ENCODE results near the gene TMEM39B.

The TMEM39B gene

DNA sequence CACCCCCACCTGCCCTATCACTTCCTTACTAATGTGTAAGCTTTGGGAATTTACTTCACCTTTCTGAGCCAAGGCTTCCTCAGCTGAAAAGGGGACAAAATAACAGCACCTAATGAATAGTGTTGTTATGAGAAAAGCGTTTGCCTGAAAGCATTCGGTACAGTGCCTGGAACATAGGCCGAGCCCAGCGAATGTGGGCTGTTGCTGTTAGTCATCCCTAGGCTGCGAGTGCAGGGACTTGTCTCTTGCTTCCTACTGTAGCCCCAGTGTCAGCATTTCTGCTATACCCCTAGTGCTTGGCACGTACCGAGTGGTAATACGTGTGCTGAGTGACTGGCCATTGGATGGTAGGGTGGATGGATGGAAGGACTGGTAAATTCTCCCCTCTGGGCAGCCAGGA is 18.4 kb downstream of the TMEM39B start:
- Histone ChIP-seq H3K36me3 (ENCODE audit: control insufficient read depth in 1 of 2, insufficient read depth in 2 of 2, low read length in 2 of 2) (peaks cover 20 to 52% of the 10 kb centered on the region in 2 donors), H3K9ac (ENCODE audit: low read depth in 1 of 2, low read length in 2 of 2) (no peak overlapping the region), H3K4me3 (ENCODE audit: low read depth in 1 of 2, low read length in 2 of 2) (no peak overlapping the region), H3K4me1 (ENCODE audit: control insufficient read depth in 1 of 2, insufficient read depth in 2 of 2, low read length in 2 of 2) (no peaks in the 10 kb centered on the region), H3K9me3 (ENCODE audit: control insufficient read depth in 1 of 2, low read length in 2 of 2) (no peaks in the 10 kb centered on the region), H3K27ac (ENCODE audit: low read depth, low read length) (no peak overlapping the region), H3K27me3 (ENCODE audit: control insufficient read depth in 1 of 2, insufficient read depth in 2 of 2, low read length in 2 of 2) (no peaks in the 10 kb centered on the region)

DNA sequence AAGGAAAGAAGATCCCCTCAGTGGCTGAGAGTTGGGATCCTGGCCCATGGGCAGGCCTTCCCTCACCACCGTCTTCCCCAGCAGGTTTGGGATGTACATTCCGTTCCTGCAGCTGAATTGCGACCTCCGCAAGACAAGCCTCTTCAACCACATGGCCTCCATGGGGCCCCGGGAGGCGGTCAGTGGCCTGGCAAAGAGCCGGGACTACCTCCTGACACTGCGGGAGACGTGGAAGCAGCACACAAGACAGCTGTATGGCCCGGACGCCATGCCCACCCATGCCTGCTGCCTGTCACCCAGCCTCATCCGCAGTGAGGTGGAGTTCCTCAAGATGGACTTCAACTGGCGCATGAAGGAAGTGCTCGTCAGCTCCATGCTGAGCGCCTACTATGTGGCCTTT is 18.9 kb downstream of the TMEM39B start:
- peaks cover 19 to 50% of the 10 kb centered on the region in 2 donors for H3K36me3 ChIP-seq (ENCODE audit: control insufficient read depth in 1 of 2, insufficient read depth in 2 of 2, low read length in 2 of 2)

DNA sequence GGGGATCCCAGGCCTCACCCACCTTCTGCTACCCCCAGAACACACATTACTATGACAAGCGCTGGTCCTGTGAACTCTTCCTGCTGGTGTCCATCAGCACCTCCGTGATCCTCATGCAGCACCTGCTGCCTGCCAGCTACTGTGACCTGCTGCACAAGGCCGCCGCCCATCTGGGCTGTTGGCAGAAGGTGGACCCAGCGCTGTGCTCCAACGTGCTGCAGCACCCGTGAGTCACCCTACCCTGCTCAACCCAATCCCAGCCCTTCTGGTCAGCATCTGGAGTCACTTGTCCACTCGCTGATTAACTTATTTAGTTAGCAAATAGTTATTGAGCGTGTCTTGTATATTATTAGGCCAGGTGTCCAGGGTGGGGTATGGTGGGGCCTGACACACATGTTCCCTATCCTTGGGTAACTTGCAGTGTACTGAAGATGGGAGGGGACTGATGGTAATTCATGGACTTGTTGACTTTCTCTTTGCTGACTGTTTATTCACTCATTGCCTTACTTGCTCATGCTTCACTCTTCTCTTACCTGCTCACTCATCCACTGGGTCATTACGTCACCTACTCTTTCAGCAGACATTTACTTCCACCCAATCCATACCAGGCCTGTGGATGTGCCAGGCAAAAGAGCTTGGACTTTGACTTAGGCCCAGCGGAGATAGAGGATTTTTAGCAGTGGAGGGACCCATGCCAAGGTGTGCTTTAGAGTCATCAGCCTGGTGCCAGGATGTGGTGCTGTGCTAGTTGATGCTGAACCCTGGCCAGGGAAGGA is 22.2 kb downstream of the TMEM39B start:
- Histone ChIP-seq H3K4me1 (ENCODE audit: control insufficient read depth in 1 of 2, insufficient read depth in 2 of 2, low read length in 2 of 2) (no peaks in the 10 kb centered on the region), H3K27ac (ENCODE audit: low read depth, low read length) (no peak overlapping the region), H3K36me3 (ENCODE audit: control insufficient read depth in 1 of 2, insufficient read depth in 2 of 2, low read length in 2 of 2) (peaks cover 19 to 51% of the 10 kb centered on the region in 2 donors), H3K4me3 (ENCODE audit: low read depth in 1 of 2, low read length in 2 of 2) (no peak overlapping the region), H3K27me3 (ENCODE audit: control insufficient read depth in 1 of 2, insufficient read depth in 2 of 2, low read length in 2 of 2) (no peaks in the 10 kb centered on the region), H3K9me3 (ENCODE audit: control insufficient read depth in 1 of 2, low read length in 2 of 2) (no peaks in the 10 kb centered on the region), H3K9ac (ENCODE audit: low read depth in 1 of 2, low read length in 2 of 2) (no peak overlapping the region)

More for the DNA sequence above, 18.9 kb downstream of the TMEM39B start:
- Histone ChIP-seq H3K27ac (ENCODE audit: low read depth, low read length) (no peak overlapping the region), H3K4me1 (ENCODE audit: control insufficient read depth in 1 of 2, insufficient read depth in 2 of 2, low read length in 2 of 2) (no peaks in the 10 kb centered on the region), H3K27me3 (ENCODE audit: control insufficient read depth in 1 of 2, insufficient read depth in 2 of 2, low read length in 2 of 2) (no peaks in the 10 kb centered on the region), H3K9me3 (ENCODE audit: control insufficient read depth in 1 of 2, low read length in 2 of 2) (no peaks in the 10 kb centered on the region), H3K9ac (ENCODE audit: low read depth in 1 of 2, low read length in 2 of 2) (no peak overlapping the region), H3K4me3 (ENCODE audit: low read depth in 1 of 2, low read length in 2 of 2) (no peak overlapping the region)

DNA sequence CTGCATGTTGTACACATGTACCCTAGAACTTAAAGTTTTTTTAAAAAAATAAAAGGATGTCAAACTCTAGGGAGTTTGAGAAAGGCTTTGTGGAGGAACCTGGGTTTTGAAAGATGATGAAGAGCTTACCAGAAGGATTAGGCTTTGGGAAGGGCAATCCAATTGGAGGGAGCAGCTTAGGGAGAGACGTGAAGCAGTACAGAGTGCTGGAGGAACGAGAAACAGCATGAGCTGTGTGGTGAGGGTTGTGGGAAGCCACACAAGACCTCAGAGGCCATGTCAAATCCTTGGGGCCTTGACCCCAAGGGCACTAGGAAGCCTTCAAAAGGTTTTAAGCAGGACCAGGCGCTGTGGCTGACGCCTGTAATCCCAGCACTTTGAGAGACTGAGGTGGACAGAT is 26.7 kb downstream of the TMEM39B start:
- no peak overlapping the region for H3K9ac ChIP-seq (ENCODE audit: low read depth in 1 of 2, low read length in 2 of 2)
- H3K4me3 ChIP-seq (ENCODE audit: low read depth in 1 of 2, low read length in 2 of 2): no peak overlapping the region
- H3K9me3 ChIP-seq (ENCODE audit: control insufficient read depth in 1 of 2, low read length in 2 of 2): no peaks in the 10 kb centered on the region
- H3K27ac ChIP-seq (ENCODE audit: low read depth, low read length): no peak overlapping the region
- H3K36me3 ChIP-seq (ENCODE audit: control insufficient read depth in 1 of 2, insufficient read depth in 2 of 2, low read length in 2 of 2): peaks cover 18 to 37% of the 10 kb centered on the region in 2 donors
- H3K27me3 ChIP-seq (ENCODE audit: control insufficient read depth in 1 of 2, insufficient read depth in 2 of 2, low read length in 2 of 2): no peaks in the 10 kb centered on the region
- no peaks in the 10 kb centered on the region for H3K4me1 ChIP-seq (ENCODE audit: control insufficient read depth in 1 of 2, insufficient read depth in 2 of 2, low read length in 2 of 2)

DNA sequence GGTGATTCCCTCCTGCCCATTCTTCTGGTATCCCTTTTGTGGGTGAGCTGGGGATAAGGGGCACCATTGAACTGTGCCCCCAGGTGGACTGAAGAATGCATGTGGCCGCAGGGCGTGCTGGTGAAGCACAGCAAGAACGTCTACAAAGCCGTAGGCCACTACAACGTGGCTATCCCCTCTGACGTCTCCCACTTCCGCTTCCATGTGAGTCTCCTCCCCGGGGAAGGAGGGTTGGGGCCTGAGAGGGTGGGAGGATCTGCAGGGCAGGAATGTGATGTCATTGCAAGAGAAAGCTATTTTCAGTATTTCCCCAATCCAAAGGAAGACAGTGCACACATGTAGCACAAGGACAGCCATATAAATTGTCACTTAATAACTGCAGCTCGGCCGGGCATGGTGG is 27.6 kb downstream of the TMEM39B start:
- H3K4me1 ChIP-seq (ENCODE audit: control insufficient read depth in 1 of 2, insufficient read depth in 2 of 2, low read length in 2 of 2): no peaks in the 10 kb centered on the region
- H3K27ac ChIP-seq (ENCODE audit: low read depth, low read length): no peak overlapping the region
- H3K36me3 ChIP-seq (ENCODE audit: control insufficient read depth in 1 of 2, insufficient read depth in 2 of 2, low read length in 2 of 2): peaks cover 11 to 27% of the 10 kb centered on the region in 2 donors
- no peaks in the 10 kb centered on the region for H3K9me3 ChIP-seq (ENCODE audit: control insufficient read depth in 1 of 2, low read length in 2 of 2)
- no peaks in the 10 kb centered on the region for H3K27me3 ChIP-seq (ENCODE audit: control insufficient read depth in 1 of 2, insufficient read depth in 2 of 2, low read length in 2 of 2)
- no peak overlapping the region for H3K4me3 ChIP-seq (ENCODE audit: low read depth in 1 of 2, low read length in 2 of 2)
- H3K9ac ChIP-seq (ENCODE audit: low read depth in 1 of 2, low read length in 2 of 2): no peak overlapping the region

DNA sequence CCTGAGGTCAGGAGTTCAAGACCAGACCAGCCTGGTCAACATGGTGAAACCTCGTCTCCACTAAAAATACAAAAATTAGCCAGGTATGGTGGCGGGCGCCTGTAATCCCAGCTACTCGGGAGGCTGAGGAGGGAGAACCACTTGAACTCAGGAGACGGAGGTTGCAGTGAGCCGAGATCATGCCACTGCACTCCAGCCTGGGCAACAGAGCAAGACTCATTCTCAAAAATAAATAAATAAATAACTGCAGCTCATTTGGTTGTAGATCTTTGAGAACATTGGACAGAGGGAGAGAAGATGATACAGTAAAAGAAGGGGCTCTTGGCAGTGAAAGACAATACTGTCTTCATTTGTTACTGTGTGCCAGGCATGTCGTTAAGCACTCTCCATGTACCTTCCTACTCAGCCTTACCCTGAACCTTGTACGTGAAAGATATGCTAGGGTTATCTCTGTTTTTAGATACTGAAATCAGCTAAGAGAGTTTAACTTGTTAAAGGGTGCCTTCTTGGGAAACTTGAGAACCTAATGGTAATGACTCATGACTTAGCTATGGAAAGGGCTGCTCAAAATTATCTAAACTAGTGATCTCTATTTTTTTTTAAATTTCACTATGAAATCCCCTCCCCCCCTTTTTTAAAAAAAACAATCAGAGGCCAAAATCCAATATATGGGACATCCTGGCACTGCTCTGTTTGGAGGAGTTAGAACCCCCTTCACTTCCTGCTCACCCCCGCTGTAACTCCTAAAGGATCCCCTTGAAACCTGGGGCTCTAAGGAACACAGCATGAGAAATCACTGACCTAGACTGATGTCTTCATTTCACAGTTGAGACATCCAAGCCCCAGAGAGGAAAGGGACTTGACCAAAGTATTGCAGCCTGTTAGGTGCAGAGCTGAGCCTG is 28.3 kb downstream of the TMEM39B start:
- Histone ChIP-seq H3K4me3 (ENCODE audit: low read depth in 1 of 2, low read length in 2 of 2) (no peak overlapping the region), H3K9me3 (ENCODE audit: control insufficient read depth in 1 of 2, low read length in 2 of 2) (no peaks in the 10 kb centered on the region), H3K4me1 (ENCODE audit: control insufficient read depth in 1 of 2, insufficient read depth in 2 of 2, low read length in 2 of 2) (no peaks in the 10 kb centered on the region), H3K27ac (ENCODE audit: low read depth, low read length) (no peak overlapping the region), H3K36me3 (ENCODE audit: control insufficient read depth in 1 of 2, insufficient read depth in 2 of 2, low read length in 2 of 2) (peaks cover 4 to 20% of the 10 kb centered on the region in 2 donors), H3K27me3 (ENCODE audit: control insufficient read depth in 1 of 2, insufficient read depth in 2 of 2, low read length in 2 of 2) (no peaks in the 10 kb centered on the region), H3K9ac (ENCODE audit: low read depth in 1 of 2, low read length in 2 of 2) (no peak overlapping the region)

DNA sequence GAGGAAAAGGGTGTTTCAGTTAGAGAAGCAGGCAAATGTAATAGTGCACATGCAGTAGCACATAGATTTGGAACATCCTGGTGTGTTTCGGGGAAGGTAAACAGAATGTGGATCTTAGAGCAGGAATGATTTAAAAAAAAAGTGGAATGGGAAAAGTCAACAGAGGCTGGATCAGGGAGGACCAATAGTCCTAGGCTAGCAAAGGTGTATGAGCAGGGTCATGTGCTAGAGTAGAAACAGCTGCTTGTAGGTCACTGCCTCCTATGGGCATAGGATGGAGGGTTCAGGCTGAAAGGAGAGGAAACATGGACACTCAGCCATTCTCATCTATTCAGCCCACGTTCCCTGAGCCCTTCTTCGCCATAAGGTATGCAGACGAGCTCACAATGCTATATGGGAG is 31.4 kb downstream of the TMEM39B start:
- peaks cover 0 to 3% of the 10 kb centered on the region in 2 donors for H3K4me1 ChIP-seq (ENCODE audit: control insufficient read depth in 1 of 2, insufficient read depth in 2 of 2, low read length in 2 of 2)
- no peaks in the 10 kb centered on the region for H3K9me3 ChIP-seq (ENCODE audit: control insufficient read depth in 1 of 2, low read length in 2 of 2)
- no peak overlapping the region for H3K9ac ChIP-seq (ENCODE audit: low read depth in 1 of 2, low read length in 2 of 2)
- H3K27ac ChIP-seq (ENCODE audit: low read depth, low read length): no peak overlapping the region
- H3K27me3 ChIP-seq (ENCODE audit: control insufficient read depth in 1 of 2, insufficient read depth in 2 of 2, low read length in 2 of 2): no peaks in the 10 kb centered on the region
- H3K36me3 ChIP-seq (ENCODE audit: control insufficient read depth in 1 of 2, insufficient read depth in 2 of 2, low read length in 2 of 2): peaks cover 4 to 13% of the 10 kb centered on the region in 2 donors
- no peak overlapping the region for H3K4me3 ChIP-seq (ENCODE audit: low read depth in 1 of 2, low read length in 2 of 2)

DNA sequence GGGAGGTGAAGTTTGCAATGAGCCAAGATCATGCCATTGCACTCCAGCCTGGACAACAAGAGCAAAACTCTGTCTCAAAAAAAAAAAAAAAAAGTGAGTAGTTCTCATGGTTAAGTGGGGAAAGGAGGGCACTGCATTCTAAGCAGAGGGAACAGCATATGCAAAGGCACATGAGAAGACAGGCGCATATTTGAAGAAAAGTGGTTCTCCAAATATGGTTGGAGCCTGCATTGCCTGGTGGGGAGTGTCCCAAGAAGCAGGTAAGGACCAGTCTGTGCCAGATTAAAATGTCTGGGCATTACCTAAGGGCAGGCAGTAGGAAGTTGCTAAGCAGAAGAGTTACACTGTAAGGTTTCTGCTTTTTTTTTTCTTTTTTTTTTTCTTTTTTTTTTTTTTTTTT is 32.6 kb downstream of the TMEM39B start:
- H3K9ac ChIP-seq (ENCODE audit: low read depth in 1 of 2, low read length in 2 of 2): no peak overlapping the region
- H3K4me3 ChIP-seq (ENCODE audit: low read depth in 1 of 2, low read length in 2 of 2): no peak overlapping the region
- H3K27ac ChIP-seq (ENCODE audit: low read depth, low read length): no peak overlapping the region
- no peaks in the 10 kb centered on the region for H3K9me3 ChIP-seq (ENCODE audit: control insufficient read depth in 1 of 2, low read length in 2 of 2)
- no peaks in the 10 kb centered on the region for H3K27me3 ChIP-seq (ENCODE audit: control insufficient read depth in 1 of 2, insufficient read depth in 2 of 2, low read length in 2 of 2)
- peaks cover 2 to 9% of the 10 kb centered on the region in 2 donors for H3K4me1 ChIP-seq (ENCODE audit: control insufficient read depth in 1 of 2, insufficient read depth in 2 of 2, low read length in 2 of 2)
- H3K36me3 ChIP-seq (ENCODE audit: control insufficient read depth in 1 of 2, insufficient read depth in 2 of 2, low read length in 2 of 2): peaks cover 1 to 10% of the 10 kb centered on the region in 2 donors

DNA sequence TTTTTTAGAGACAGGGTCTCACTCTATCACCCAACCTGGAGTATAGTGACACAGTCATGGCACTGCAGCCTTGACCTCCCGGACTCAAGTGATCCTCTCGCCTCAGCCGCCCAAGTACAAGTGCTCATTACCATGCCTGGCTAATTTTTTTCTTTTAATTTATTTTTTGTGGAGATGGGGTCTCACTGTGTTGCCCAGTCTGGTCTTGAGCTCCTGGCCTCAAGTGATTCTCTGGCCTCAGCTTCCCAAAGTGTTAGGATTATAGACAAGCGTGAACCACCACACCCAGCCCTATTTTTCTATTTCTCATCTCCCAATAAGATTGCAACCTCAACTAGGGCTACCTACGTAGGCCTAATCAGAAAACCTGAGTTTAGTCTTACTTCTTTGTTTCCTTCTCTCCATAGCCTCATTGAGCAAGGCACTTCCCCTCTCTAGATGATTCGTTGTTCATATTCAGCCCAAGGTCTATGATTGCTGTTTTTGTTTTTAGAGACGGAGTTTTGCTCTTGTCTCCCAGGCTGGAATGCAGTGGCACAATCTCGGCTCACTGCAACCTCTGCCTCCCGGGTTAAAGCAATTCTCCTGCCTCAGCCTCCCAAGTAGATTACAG is 34.0 kb downstream of the TMEM39B start:
- no peaks in the 10 kb centered on the region for H3K27me3 ChIP-seq (ENCODE audit: control insufficient read depth in 1 of 2, insufficient read depth in 2 of 2, low read length in 2 of 2)
- no peaks in the 10 kb centered on the region for H3K9me3 ChIP-seq (ENCODE audit: control insufficient read depth in 1 of 2, low read length in 2 of 2)
- no peak overlapping the region for H3K4me3 ChIP-seq (ENCODE audit: low read depth in 1 of 2, low read length in 2 of 2)
- H3K9ac ChIP-seq (ENCODE audit: low read depth in 1 of 2, low read length in 2 of 2): no peak overlapping the region
- peaks cover 0 to 4% of the 10 kb centered on the region in 2 donors for H3K36me3 ChIP-seq (ENCODE audit: control insufficient read depth in 1 of 2, insufficient read depth in 2 of 2, low read length in 2 of 2)
- H3K27ac ChIP-seq (ENCODE audit: low read depth, low read length): no peak overlapping the region
- H3K4me1 ChIP-seq (ENCODE audit: control insufficient read depth in 1 of 2, insufficient read depth in 2 of 2, low read length in 2 of 2): peaks cover 9 to 16% of the 10 kb centered on the region in 2 donors
